Posterior cingulate gyrus (tissue), 11 donors: Measurements from ENCODE around the gene HES4.

Experiments used
- DNase-seq, 10 donors: peaks; one replicate each; pipeline versions ENCODE4 v3.0.0 to v3.0.0-alpha.2; 2020 to 2021; ENCODE audit warnings: mixed read lengths in 3 of 10
- intact Hi-C: fragments of 100-400 bp; cut with DNase I; formaldehyde crosslinking; loops from one replicate; pipeline ENCODE4 v1.15.1; 2023

The HES4 gene

GRCh38 chr1:970973-971730 is 28.7 kb downstream of the HES4 start:
- intact Hi-C loops, result no loop called here
- DNase-seq, result no peak

- intact Hi-C loops, result no loop called here
Observed at GRCh38 chr1:970242-970972, 29.5 kb downstream of the HES4 start.

DNA sequence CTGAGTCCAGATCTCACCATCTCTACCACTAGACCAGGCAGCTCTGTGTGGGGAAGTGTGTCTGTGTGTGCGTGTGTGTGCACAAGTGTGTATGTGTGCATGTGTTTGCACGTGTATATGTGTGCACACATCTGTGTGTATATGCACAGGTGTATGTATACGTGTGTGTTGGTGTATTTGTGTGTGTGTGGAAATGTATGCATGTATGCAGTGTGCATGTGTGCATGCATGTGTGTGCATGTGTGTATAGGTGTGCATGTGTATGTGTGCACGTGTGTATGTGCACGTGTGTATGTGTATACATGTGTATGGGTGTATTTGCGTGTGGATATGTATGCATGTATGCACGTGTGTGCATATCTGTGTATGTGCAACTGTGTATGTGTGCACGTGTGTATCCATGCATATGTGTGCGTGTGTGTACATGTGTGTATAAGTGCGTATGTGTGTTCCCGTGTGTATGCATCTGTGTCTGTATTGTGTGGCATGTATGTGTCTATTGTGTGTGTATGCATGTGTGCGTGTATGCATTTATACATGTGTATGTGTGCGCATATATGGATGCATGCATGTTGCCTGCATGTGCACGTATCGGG is 30.5 kb downstream of the HES4 start:
- intact Hi-C loops, result no loop called here
- no peak for DNase-seq

More at GRCh38 chr1:970242-970972, 29.5 kb downstream of the HES4 start:
- DNase-seq, result no peak

DNA sequence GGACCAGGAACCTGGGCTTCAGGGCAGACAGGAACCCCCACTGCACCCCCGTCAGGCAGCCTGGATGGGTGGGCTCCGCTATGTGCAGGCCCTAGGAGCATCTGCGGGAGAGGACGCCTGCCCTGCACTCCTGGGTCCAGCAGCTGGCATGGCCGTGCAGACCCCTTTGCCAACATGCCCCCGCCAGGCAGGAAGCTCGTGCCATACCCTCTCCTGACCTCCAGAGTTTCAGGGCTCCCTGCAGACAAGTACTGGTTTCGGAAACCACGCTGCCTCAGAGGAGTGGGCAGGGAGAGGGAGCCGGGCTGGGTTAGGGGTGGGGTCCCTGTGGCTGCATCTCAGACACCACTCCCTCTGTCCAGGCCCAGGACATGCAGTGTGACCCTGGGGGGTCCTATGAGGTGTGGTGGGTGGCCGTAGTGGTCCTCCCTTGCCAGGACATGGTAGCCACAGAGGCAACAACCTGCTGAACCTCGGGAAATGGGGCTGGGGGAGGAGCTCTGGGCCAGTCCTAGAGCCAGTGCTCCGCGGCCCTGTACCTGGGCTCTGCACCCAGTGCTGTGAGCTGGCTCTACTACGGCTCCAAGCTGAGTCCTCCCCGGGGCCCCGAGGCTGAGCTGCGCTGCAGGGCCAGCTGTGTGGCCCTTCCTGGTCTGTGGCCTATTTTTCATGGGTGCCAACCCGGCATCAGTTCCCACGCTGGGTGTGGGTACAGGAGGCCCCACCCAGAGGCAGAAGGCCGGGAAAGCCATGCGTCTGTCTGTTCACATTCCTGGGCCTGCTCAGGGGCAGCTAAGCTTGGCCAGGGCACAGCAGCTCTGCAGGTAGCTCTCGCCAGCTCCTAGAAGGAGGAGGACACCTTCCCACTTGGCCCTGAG is 32.2 kb downstream of the HES4 start:
- intact Hi-C loops, result no loop called here
- peak in 1 of 10 donors; percentile 79 for DNase-seq

DNA sequence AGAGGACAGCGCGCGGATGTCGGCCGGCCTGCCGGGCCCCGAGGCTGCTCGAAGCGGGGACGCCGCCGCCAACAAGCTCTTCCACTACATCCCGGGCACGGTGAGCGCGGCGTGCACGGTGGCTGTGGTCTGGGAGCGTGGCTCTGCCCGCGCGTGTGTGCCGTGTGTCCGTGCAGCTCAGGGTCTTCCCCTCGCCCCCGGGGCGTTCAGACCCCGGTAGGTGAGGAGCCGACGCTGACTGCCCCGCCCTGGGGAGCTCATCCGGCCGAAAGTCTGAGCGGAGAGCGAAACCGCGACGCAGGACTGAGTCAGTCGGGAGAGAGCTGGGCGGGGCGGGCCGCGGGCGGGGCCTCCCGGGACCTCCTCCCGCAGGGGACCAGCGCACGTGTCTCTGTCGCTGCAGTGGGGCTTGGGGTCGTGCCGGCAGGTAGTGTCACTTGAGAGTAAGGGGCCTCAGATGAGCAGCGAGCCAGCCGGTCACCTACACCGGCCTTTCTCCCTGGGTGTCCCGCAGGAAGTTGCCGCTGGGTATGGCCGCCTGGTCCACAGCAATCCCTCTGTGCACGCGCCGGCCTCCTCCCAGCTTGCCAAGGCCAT is 33.1 kb downstream of the HES4 start:
- peak in 1 of 10 donors; percentile 20 for DNase-seq
- intact Hi-C loops, result no loop called here

GRCh38 chr1:966135-966703 is 33.7 kb downstream of the HES4 start, which contains the start of gene PLEKHN1:
Gene PLEKHN1 (plus strand): TSS chr1:966482. CDS start chr1:966532, 50 bp downstream.
- DNase-seq, result no peak
- intact Hi-C loops, result no loop called here

DNA sequence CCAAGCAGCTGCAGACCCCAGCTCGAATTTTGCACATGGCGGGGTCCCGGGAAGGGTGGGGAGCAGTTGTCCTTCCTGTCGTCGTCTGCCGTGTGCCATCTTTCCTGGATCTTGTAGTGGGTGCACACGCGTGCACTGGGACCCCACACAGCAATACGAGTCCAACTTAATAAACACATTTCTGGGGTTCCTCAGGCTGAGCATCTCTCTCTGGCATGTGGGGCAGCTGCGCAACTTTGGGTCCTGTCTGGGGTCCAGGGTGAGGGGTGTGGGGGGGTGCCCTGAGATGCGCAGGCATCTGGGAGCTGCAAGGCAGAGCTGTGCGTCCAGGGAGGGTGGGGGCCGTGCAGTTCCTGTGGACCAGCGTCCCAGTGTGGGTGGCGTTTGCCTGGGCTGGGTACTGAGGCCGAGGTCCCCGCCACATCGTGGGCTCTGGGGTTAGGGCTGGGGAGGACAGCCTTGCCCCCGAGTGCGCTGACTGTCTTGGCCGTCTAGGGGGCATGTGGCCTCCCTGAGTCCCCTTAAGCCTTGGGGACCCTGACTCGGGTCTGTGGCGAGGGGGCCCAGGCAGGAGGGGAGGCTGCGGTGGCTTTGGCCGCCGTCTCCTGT is 34.3 kb downstream of the HES4 start:
- no peak for DNase-seq
- intact Hi-C loops, result no loop called here

GRCh38 chr1:964691-965525 is 35.0 kb downstream of the HES4 start:
- intact Hi-C loops, result no loop called here
- no peak for DNase-seq

- DNase-seq, result no peak
Observed at GRCh38 chr1:963746-964525, 36.0 kb downstream of the HES4 start.

GRCh38 chr1:963301-963651 is 36.6 kb downstream of the HES4 start:
- intact Hi-C loops, result no loop called here
- DNase-seq, result no peak

More at GRCh38 chr1:963746-964525, 36.0 kb downstream of the HES4 start:
- intact Hi-C loops, result no loop called here

DNA sequence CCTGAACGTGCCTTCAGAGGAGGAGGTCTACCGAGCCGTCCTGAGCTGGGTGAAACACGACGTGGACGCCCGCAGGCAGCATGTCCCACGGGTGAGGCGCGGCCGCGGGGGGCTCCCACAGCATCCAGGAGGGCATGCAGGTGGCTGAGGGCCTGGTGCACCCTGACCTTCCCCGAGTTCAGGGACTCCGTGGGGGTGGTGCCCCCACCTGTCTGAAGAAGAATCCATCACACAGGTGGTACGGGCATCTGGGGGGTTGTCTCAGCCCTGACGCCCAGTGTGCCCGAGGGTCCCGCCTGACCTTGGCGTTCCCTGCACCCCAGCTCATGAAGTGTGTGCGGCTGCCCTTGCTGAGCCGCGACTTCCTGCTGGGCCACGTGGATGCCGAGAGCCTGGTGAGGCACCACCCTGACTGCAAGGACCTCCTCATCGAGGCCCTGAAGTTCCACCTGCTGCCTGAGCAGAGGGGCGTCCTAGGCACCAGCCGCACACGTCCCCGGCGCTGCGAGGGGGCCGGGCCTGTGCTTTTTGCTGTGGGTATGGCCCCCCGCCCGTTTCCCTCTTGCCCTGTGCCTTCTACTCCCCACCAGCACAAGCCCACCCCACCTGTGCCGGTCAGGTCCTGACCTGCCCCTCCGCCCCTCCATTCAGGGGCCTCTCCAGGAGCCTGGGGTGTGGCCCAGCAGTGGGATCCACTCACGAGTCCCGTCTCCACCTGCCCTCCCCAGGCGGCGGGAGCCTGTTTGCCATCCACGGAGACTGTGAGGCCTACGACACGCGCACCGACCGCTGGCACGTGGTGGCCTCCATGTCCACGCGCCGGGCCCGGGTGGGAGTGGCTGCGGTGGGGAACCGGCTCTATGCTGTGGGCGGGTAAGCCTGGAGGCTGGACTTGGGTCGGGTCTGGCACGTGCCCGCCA is 37.3 kb downstream of the HES4 start:
- no peak for DNase-seq
- intact Hi-C loops, result no loop called here

DNA sequence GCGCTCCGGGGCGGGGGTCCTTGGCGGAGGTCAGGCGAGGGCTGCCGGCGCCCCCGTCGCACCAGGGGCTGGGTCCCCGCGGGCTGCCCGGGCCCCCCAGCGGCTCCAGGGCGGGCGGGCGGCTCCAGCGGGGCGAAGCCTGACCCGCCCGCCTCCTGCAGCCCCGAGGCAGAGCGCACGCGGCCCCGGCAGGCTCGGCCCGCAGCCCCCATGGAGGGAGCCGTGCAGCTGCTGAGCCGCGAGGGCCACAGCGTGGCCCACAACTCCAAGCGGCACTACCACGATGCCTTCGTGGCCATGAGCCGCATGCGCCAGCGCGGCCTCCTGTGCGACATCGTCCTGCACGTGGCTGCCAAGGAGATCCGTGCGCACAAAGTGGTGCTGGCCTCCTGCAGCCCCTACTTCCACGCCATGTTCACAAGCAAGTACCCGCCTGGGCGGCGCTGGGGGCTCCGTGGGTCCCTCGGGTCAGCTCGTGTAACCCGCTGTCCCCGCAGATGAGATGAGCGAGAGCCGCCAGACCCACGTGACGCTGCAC is 38.7 kb downstream of the HES4 start:
- no peak for DNase-seq
- intact Hi-C loops, result no loop called here

- intact Hi-C loops, result no loop called here
- peak; percentile 58 to 96 (median 82) for DNase-seq
Observed at GRCh38 chr1:960363-961131, 39.4 kb downstream of the HES4 start, which contains the start of gene KLHL17. Gene KLHL17 (plus strand): TSS chr1:960584. CDS start chr1:960694, 110 bp downstream.

DNA sequence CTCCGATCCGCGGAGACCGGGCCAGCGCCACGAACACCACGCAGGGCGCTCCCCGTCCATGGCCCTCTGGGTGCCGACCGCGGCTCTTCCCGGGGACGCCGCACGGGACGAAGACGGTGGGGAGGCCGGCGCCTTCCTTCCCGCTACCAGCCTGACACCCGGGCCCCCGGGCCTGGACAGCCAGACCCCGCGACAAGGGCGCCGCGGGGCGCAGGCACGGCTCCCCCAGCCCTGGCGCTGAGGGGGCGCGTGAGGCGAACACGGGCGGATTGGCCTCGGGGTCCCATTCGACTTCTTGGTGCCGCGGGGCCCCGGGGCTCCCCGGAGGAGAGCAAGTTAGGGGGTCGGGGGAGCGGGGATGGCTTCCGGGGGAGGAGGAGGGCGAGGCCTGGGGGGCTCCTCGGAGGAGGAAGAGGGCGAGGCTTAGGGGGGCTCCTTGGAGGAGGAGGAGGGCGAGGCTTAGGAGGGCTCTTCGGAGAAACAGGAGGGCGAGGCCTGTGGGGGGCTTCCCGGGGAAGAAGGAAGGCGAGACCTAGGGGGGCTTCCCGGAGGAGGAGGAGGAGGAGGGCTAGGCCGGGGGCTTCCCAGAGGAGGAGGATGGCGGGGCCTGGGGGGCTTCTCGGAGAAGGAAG is 40.0 kb downstream of the HES4 start:
- intact Hi-C loops, result no loop called here
- DNase-seq, result no peak
